NCI-H345 treated with DMSO at 0.1 percent for 48 hours (cell line): ENCODE results near the gene LRG1.

ENCODE experiments used
- DNase-seq: peaks from one replicate; lab custom pipeline; 2025; ENCODE audit not compliant: unreplicated experiment; lab: John Stamatoyannopoulos, UW

The LRG1 gene

DNA sequence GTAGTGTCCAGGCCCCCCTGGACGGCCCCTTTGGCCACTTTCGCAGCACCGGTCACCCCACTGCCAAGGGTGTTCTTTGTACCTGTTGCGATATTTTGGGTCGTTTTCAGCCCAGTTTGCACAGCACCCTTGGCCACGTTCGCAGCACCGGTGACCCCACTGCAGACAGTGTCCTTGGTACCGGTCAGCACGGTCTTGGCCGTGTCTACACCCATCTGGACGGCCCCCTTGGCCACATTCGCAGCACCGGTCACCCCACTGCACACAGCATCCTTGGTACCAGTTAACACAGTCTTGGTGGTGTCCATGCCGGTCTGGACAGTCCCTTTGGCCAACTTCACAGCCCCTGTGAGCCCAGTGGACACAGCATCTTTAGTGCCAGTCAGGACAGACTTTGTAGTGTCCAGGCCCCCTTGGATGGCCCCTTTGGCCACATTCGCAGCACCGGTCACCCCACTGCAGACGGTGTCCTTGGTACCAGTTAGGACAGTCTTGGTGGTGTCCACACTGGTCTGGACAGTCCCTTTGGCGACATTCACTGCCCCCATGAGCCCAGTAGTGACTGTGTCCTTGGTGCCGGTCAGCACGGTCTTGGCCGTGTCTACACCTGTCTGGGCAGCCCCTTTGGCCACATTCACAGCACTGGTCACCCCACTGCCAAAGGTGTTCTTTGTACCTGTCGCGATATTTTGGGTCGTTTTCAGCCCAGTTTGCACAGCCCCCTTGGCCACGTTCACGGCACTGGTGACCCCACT, 28.4 kb downstream of the LRG1 start:
- no peak for DNase-seq

DNA sequence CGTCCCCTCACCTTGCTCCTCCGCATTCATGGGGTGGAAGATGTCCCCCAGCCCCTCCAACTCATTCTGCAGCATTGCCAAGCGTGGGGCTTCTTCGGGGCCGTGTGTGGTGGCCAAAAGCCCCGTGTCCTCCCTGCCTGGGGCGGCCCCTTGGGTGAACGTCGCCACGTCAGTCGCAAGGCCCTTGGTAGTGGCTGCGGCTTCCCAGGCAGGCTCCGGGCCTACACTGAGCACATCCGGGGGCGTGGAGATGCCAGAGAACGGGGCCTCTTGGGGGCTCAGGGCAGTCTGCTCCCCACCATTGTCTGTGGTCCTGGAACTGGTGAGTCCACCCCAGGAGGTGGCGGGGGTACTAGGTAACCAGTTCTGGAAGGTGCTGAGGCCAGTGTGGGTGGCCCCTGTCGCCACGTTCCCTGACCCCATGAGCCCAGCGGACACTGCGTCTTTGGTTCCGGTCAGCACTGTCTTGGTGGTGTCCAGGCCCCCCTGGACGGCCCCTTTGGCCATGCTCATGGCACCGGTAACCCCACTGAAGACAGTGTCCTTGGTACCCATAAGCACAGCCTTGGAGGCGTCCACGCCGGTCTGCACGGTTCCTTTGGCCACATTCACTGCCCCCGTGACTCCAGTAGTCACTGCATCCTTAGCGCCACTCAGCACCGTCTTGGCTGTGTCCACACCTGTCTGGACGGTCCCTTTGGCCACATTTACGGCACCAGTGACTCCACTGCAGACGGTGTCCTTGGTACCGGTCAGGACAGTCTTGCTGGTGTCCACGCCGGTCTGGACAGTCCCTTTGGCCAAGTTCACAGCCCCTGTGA, 29.2 kb downstream of the LRG1 start:
- no peak for DNase-seq

GRCh38 chr19:4508698-4509097, 31.1 kb downstream of the LRG1 start:
- DNase-seq, result no peak

DNA sequence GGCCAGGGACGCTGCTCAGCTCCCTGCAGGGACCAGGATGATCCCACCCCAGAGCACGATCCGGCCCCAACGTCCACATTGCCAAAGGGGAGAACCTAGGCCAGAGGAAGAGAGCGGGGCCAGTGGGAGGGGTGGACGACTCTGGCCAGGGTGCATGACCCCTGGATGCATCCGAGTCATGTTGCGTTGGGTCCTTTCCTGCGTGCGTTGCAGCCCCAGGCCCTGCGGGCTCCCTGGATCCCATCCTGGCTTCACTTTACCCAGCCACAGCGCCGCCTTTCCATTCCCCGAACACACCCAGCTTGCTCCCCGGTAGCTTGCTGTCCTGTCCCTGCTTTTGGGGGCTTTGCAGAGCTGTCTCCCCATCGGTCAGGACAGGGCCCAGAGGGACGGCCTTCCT, 32.0 kb downstream of the LRG1 start:
- no peak for DNase-seq

DNA sequence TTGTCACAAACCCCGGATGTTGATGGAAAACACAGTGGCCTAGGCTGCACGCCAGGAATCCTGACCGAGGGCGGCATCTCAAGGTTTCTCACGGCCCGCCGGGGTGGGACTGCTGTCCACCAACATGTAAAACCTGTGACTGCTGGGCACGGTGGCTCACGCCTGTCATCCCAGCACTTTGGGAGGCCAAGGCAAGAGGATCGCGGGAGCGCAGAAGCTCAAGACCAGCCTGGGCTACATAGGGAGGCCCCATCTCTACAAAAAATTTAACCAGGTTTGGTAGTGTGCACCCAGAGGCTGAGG, 32.7 kb downstream of the LRG1 start:
- DNase-seq, result no peak

DNA sequence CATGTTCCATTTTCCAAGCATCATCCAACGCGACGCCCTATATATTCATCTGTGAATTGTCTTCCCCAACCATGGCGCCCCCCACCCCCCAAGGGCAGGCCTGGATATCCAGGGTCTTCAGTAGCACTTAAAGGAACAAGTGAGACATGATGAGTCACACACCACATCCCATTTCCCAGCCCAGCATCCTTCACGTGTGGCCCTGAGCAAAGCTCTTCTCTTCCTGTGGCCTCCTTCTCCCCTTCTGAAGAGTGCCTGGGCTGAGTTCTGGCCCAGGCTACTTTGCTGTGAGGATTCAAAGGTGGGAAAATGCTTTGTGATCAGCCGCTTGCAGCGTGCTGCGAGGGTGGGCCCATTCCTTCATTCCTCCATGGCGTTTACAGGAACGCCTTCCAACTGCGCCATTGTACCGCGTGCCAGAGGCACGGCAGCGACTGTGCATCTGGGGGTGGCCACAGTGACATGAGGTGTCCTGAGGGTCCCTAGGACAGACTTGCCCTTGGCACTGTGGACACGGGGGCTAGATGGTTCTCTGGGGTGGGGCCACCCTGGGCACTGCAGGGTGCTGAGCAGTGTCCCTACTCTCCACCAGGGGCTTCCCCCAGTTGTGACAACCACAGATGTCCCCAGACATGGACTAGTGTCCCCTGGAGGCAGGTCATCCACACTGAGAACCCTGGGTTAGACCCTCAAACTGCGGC, 33.2 kb downstream of the LRG1 start:
- DNase-seq, result no peak

DNA sequence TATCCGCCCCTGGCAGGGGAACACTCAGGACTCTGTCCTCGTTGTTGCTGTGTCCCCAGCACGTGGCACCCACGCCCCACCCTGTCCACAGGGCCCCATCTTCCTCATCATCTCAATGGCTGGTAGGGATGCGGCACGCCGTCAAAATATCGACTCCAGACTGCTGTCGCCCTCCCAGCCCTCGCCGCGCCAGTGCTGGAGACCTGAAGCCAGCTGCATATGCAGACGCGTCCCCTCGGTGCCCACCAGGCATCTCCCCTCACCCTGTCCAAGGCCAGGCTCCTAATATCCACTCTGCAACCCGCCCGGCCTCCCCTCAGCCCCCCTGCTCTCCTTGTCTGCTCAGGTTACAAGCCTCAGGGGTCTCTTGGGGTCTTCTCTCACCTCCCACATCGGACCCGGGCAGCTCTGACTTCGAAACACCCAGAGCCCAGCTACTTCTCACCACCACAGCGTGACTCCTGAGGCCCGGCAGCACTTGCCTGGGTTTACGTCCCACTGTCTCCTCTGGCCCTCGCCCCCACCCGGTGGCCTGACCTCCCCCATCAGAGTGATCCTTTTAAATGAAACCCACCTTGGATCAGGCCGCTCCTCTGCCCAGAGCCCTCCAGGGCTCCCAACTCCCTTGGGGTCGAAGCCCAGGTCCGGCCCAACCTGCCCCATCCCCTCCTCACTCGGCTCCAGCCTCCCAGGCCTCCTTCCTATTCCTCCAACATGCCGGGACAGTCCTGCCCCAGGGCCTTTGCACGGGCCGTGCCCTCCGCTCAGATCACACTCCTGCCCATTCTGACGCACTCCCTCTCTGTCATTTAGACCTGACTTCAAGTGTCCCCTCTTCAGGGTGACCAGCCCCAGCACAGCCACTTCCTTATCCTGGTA, 34.0 kb downstream of the LRG1 start:
- no peak for DNase-seq

DNA sequence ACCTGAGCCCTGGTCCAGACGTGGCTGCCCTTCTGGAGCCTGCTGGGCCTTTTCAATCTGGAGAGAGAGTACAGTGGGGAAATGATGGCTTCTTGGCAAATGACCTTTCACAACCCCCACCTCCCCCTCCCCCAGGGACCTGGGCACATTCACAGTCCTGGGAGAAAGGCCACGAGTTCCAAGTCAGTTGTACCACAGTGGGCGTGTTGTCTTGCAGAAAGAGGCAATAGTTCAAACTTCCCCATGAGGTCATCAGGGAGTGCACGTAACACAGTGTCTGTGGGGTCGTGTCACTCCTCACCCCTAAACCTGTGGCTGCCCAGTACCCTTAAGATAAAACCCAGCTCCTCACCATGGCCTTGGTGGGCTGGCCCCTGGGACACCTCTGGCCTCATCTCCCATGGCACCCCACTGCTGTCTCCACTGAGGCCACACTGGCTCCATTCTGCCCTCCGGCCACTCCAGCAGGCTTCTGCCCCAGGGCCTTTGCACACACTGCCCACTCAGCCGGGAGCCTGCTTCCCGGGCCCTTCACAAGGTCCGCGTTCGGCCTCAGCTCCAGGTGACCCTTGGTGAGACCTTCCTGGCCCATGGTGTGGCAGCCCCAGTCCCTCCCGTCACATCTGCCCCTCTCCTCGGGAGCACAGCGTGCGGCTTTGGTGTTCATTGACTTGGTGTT, 34.8 kb downstream of the LRG1 start:
- DNase-seq, result no peak

DNA sequence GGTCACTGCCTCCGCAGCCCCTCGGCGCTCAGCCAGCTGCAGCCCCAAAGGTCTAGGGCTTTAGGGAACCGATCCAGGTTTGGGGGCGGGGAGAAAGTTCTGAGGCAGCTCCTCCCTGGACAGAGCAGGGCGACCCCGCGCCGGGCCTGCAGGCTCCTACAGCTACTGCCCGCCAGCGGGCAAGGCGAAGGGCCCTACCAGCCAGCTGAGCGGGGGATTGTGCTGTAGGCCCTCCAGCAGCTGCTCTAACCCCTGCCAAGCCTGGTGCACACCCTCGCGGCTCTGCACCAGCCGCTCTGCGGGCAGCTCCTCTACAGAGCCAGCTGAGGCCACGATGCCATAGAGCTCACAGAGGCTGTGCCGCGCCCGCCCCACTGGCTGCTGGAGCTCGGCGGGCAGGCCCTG, 35.5 kb downstream of the LRG1 start:
- no peak for DNase-seq

- DNase-seq, result no peak
These were observed 36.0 kb downstream of the LRG1 start for GRCh38 chr19:4503825-4504170.

DNA sequence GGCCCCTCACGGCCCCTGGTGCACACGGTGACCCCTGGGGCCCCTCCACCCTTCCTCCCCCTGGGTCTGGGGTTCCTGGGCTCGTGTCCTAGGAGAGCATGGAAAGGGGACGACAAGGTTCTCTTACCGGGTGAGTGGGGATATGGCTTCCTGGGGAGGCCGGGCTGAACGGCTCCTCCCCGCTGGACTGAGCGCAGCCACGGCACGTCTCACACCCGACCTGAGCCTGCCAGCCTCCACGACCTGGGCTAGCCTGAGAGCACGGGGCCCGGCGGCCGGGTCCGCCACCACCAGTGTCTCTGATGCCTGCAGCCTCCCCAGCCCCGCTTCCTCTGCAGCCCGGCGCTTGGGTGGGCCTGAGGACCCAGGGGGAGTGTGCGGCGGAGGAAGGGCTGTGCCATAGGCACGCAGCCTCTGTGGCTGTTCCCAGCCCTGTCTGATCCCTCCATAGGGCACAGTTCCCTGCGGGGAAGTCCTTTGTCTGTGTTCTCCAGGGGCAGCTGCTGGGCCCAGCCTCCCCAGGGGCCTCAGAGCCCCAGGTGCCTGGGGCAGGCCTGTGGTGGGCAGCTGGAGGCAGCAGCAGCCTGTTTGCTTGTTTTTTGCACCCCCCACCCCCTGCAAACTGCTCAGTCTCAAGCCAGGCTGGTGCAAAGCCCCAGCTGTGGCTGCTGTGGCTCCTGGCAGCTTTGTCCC, 36.6 kb downstream of the LRG1 start:
- no peak for DNase-seq

DNA sequence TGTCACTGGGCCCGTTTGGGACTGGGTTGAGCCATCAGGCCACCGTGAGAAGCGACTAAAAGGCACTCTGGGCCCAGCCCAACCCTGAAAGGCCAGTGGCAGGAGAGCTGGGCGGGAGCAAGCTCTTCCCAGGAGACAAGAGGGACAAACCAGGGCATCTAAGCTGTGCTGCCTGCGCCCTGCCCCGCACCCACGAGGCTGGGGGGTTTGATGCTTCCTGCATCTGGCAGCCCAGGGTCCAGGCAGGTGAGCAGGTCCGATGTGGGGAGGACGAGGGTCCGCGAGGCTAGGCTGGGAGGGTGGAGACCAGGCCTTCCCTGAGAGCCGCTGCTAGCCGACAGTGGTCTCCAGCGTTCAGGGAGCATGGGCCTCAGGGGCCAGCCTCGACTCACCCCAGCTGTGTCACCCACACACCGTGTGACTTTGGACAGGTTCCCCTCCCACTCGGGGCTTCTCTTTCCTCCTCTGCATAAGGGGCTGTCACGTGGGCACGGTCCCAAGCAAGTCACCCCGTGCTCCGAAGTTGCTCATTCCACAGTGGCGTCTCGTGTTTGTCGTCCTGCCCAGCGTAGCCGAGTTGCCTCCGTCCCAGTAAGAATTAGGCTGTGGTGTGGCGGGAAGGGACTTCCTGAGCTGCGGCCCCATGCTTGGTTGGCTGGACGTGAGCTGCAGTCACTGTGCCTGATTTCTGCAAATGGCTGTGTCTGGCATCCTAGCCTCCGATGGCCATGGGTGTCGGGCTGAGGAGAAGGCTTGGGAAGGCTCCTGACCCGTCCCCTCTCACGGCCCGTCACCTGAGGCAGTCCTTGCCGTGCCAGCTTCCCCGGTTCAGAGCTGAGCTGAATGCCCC, 37.3 kb downstream of the LRG1 start:
- DNase-seq, result no peak

DNA sequence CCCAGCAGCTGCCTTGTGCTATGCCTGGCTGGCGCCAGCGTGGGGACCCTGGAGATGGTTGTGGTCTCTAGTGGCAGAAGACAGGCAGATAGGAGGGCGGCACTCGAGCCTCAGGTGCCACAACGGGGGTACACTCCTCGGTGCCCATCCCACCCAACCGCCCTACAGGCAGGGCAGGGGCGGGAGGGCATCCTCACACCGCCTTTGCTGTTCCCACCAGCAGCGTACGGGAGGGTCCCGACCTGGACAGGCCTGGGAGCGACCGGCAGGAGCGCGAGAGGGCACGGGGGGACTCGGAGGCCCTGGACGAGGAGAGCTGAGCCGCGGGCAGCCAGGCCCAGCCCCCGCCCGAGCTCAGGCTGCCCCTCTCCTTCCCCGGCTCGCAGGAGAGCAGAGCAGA, 38.1 kb downstream of the LRG1 start:
- DNase-seq, result no peak

DNA sequence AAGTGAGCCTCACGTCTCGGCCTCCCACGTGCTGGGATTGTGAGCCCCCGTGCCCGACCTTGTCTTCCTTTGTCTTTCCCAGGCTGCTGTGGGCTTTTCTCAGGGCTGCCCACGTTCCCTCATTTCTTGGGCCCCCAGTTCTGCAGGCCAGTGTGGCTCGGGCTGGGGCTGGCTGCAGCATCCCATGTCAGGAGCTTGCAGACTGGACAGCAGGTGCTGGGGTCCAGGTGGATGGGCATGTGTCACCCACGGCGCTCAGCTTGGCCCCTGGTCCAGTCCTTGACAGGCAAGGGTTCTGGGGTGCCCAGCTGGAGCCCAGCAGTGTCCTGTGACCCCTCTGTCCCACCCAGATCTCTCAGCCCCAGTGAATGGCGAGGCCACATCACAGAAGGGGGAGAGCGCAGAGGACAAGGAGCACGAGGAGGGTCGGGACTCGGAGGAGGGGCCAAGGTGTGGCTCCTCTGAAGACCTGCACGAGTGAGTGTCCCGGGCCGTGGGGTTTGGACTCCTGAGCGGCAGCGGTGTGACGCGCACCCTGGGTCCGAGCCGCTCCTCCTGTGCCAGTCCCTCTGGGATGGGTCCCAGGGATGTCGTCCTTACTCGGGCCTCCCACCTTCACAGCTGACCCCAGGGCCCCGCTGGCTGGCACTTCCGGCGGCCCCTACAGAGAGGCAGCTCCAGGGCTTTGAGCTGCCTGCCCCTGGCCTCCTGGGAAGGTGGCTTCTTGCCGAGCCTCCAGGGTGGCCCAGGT, 38.8 kb downstream of the LRG1 start:
- DNase-seq, result no peak

- no peak for DNase-seq
These were observed 40.0 kb downstream of the LRG1 start for GRCh38 chr19:4499855-4500254.

- no peak for DNase-seq
These were observed 40.5 kb downstream of the LRG1 start for GRCh38 chr19:4499318-4499717.

DNA sequence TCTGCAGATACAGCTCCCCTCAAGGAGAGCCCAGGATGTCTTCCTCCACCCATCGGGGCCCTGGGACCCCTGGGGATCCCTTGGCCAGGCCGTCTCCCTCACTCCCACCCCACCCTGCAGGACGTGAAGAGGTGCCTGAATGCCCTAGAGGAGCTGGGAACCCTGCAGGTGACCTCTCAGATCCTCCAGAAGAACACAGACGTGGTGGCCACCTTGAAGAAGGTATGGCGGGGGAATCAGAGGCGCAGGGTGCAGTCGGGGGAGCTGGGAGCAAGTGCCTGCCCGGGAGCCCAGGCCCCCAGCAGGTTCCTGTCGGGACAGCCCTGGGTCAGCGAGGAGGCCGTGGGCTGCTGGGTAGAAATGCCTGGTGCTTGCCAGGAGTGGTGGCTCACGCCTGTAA, 41.1 kb downstream of the LRG1 start:
- DNase-seq, result no peak

GRCh38 chr19:4497770-4498389, 42.0 kb downstream of the LRG1 start:
- no peak for DNase-seq
